ENCODE measurements around the gene FUT3.

The FUT3 gene

GRCh38 chr19:5823579-5824281 lies 27.5 kb downstream of the FUT3 start:
- DNase-seq (ENCODE audit: low read depth) = peak; percentile 10

GRCh38 chr19:5822181-5822844 lies 28.9 kb downstream of the FUT3 start:
- no peak for DNase-seq (ENCODE audit: low read depth)

GRCh38 chr19:5821521-5822180 lies 29.6 kb downstream of the FUT3 start:
- no peak for DNase-seq (ENCODE audit: low read depth)

GRCh38 chr19:5820785-5821184 lies 30.5 kb downstream of the FUT3 start:
- DNase-seq (ENCODE audit: low read depth) = no peak

- no peak for DNase-seq (ENCODE audit: low read depth)
Observed at GRCh38 chr19:5818594-5818993, 32.7 kb downstream of the FUT3 start.

- no peak for DNase-seq (ENCODE audit: low read depth)
Observed at GRCh38 chr19:5817218-5817617, 34.0 kb downstream of the FUT3 start.

GRCh38 chr19:5814852-5815246 lies 36.4 kb downstream of the FUT3 start:
- DNase-seq (ENCODE audit: low read depth) = no peak

GRCh38 chr19:5814123-5814851 lies 37.0 kb downstream of the FUT3 start:
- no peak for DNase-seq (ENCODE audit: low read depth)

- DNase-seq (ENCODE audit: low read depth) = no peak
Observed at GRCh38 chr19:5811117-5811516, 40.1 kb downstream of the FUT3 start.

- DNase-seq (ENCODE audit: low read depth) = no peak
Observed at GRCh38 chr19:5809469-5809868, 41.8 kb downstream of the FUT3 start.

- DNase-seq (ENCODE audit: low read depth) = no peak
Observed at GRCh38 chr19:5809053-5809452, 42.2 kb downstream of the FUT3 start.

GRCh38 chr19:5808120-5808816 lies 43.0 kb downstream of the FUT3 start:
- DNase-seq (ENCODE audit: low read depth) = no peak

- DNase-seq (ENCODE audit: low read depth) = no peak
Observed at GRCh38 chr19:5806905-5807304, 44.3 kb downstream of the FUT3 start.

- no peak for DNase-seq (ENCODE audit: low read depth)
Observed at GRCh38 chr19:5806133-5806489, 45.1 kb downstream of the FUT3 start.

GRCh38 chr19:5805462-5806132 lies 45.7 kb downstream of the FUT3 start:
- DNase-seq (ENCODE audit: low read depth) = peak; percentile 57

GRCh38 chr19:5804516-5805461 lies 46.5 kb downstream of the FUT3 start, which contains the start of gene NRTN:
NRTN (plus strand) TSS chr19:5805067; CDS start chr19:5824166, 19,099 bp downstream.
- no peak for DNase-seq (ENCODE audit: low read depth)

- DNase-seq (ENCODE audit: low read depth) = peak; percentile 85
Observed at GRCh38 chr19:5803752-5804515, 47.3 kb downstream of the FUT3 start.

- DNase-seq (ENCODE audit: low read depth) = no peak
Observed at GRCh38 chr19:5803441-5803751, 47.9 kb downstream of the FUT3 start.

- DNase-seq (ENCODE audit: low read depth) = peak; percentile 52
Observed at GRCh38 chr19:5801796-5802619, 49.2 kb downstream of the FUT3 start.

Data from EH (cell line).